Left lung (tissue), 10 donors: Measurements from ENCODE around the gene ZIC5. TPM values are rescaled to one million over a fixed set of nuclear protein-coding genes. Genes with fewer than 3 reads are reported as not detected.
"Not testable (repeated sequence)": the region's sequence is repeated elsewhere in the genome, so short reads cannot be mapped to it uniquely, and the experiment has no call there.

ENCODE experiments used
- ATAC-seq: fragments of 200-7000 bp; cut with Tn5 transposase; one replicate; pipeline ENCODE4 v1.9.1; 2020; ENCODE audit warnings: moderate library complexity
- DNase-seq, 4 donors: peaks; one replicate each; pipeline ENCODE4 v3.0.0-alpha.2; 2013 to 2020
- H3K27ac ChIP-seq, 2 donors: fragments of 200-600 bp; sonication (generic) in 1 of 2; one replicate each; pipeline versions ENCODE4 v1.5.0 to v1.8.0; 2020 to 2021
- H3K27me3 ChIP-seq, 2 donors: fragments of 200-600 bp; sonication (generic) in 1 of 2; one replicate each; pipeline versions ENCODE4 v1.5.0 to v1.8.0; 2020 to 2021
- H3K36me3 ChIP-seq, 2 donors: fragments of 200-600 bp; sonication (generic) in 1 of 2; one replicate each; pipeline versions ENCODE4 v1.5.0 to v1.8.0; 2020 to 2021
- H3K4me1 ChIP-seq, 2 donors: fragments of 200-600 bp; one replicate each; pipeline ENCODE4 v1.8.0; 2021
- H3K4me3 ChIP-seq, 2 donors: fragments of 200-600 bp; sonication (generic) in 1 of 2; one replicate each; pipeline versions ENCODE4 v1.5.0 to v1.8.0; 2020 to 2021; ENCODE audit warnings: mild to moderate bottlenecking in 1 of 2
- H3K9me3 ChIP-seq, 2 donors: fragments of 200-600 bp; sonication (generic) in 1 of 2; one replicate each; pipeline versions ENCODE4 v1.5.0 to v1.8.0; 2020 to 2021
- CTCF ChIP-seq, 2 donors: fragments of 200-600 bp; sonication (generic) in 1 of 2; IDR thresholded peaks; one replicate each; pipeline versions ENCODE4 v1.5.0 to v1.8.0; 2021; ENCODE audit warnings: antibody characterized with exemption in 2 of 2
- intact Hi-C, 2 donors: fragments of 100-400 bp; cut with DNase I; formaldehyde crosslinking; loops; one replicate each; pipeline versions ENCODE4 v1.11.2 to v1.14.2; 2022
- polyA plus RNA-seq, 6 donors: library from polyadenylated mRNA; unstranded; fragments of 120-200 nt; gene quantifications; one replicate each; pipeline ENCODE4 v1.2.1, GENCODE V29; 2013; ENCODE audit not compliant: insufficient read length in 6 of 6
- total RNA-seq, 2 donors: library from RNA; stranded (reverse); fragmentation: NEBNext Ultra II Directional; extraction: Animal tissue kit (Norgen Biotek cat#: 25700); gene quantifications; one replicate each; pipeline ENCODE4 v1.2.1, GENCODE V29; 2021
- donor health status: DM: no; HTN: yes; CAD: no.
- donor health status: DM: no; HTN: no; CAD: no.

Gene ZIC5
- total and polyA plus RNA-seq, 8 donors: not detected

DNA sequence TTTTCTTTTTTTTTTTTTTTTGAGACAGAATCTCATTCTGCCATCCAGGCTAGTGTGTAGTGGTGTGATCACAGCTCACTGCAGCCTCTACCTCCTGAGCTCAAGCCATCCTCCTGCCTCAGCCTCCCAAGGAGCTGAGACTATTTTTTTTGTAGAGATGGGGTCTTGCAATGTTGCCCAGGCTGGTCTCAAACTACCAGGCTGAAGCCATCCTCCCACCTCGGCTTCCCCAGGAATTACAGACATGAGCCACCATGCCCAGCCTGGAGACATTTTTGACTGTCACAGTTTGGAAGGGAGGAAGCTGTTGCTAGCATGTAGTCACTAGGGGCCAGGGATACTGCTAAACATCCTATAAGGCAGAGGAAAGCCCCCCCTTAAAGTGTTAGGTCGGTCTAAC lies 23.9 kb downstream of the ZIC5 start:
- no peak for DNase-seq
- ATAC-seq: no peak
- no peaks in the 10 kb centered on the region for H3K36me3 ChIP-seq
- no peaks in the 10 kb centered on the region for H3K9me3 ChIP-seq
- peaks cover 0 to 82% of the 10 kb centered on the region in 2 donors for H3K27me3 ChIP-seq
- H3K27ac ChIP-seq: no peak overlapping the region
- no peak for TF ChIP-seq CTCF (IDR thresholded peaks at IDR 0.05)
- H3K4me3 ChIP-seq: no peak overlapping the region
- H3K4me1 ChIP-seq: peaks cover 0 to 9% of the 10 kb centered on the region in 2 donors
- intact Hi-C loops: no loop called here

DNA sequence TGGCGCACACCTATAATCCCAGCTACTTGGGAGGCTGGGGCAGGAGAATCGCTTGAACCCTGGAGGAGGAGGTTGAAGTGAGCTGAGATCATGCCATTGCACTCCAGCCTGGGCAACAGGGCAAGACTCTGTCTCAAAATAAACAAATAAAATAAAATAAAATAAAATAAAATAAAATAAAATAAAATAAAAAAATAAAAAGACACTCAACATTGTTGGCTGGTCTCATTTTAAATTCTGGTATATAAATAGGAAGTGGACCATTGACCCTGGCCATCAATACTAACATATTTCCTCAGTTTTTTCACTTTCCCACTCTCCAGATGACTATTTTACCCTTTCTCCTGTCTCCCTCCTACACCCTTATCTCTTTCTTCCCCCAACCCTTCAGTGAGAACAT lies 26.1 kb downstream of the ZIC5 start:
- H3K27ac ChIP-seq, ATAC-seq, H3K4me1 ChIP-seq, intact Hi-C loops, H3K9me3 ChIP-seq, H3K4me3 ChIP-seq, DNase-seq, H3K36me3 ChIP-seq: not testable (repeated sequence)
- H3K27me3 ChIP-seq: peaks cover 0 to 89% of the 10 kb centered on the region in 2 donors

- no peaks in the 10 kb centered on the region for H3K9me3 ChIP-seq
- DNase-seq: no peak
- intact Hi-C loops: no loop called here
- H3K36me3 ChIP-seq: no peaks in the 10 kb centered on the region
- H3K27me3 ChIP-seq: peaks cover 0 to 91% of the 10 kb centered on the region in 2 donors
- H3K27ac ChIP-seq: no peak overlapping the region
- no peak for TF ChIP-seq CTCF (IDR thresholded peaks at IDR 0.05)
- no peak for ATAC-seq
- peaks cover 0 to 4% of the 10 kb centered on the region in 2 donors for H3K4me1 ChIP-seq
- H3K4me3 ChIP-seq: no peak overlapping the region
Measured at GRCh38 chr13:99944606-99945005, 27.0 kb downstream of the ZIC5 start.

GRCh38 chr13:99944102-99944501 lies 27.5 kb downstream of the ZIC5 start:
- no peak for TF ChIP-seq CTCF (IDR thresholded peaks at IDR 0.05)
- no peaks in the 10 kb centered on the region for H3K36me3 ChIP-seq
- intact Hi-C loops: no loop called here
- no peaks in the 10 kb centered on the region for H3K9me3 ChIP-seq
- ATAC-seq: no peak
- no peaks in the 10 kb centered on the region for H3K4me1 ChIP-seq
- no peak overlapping the region for H3K4me3 ChIP-seq
- DNase-seq: no peak
- no peak overlapping the region for H3K27ac ChIP-seq
- peaks cover 0 to 89% of the 10 kb centered on the region in 2 donors for H3K27me3 ChIP-seq

DNA sequence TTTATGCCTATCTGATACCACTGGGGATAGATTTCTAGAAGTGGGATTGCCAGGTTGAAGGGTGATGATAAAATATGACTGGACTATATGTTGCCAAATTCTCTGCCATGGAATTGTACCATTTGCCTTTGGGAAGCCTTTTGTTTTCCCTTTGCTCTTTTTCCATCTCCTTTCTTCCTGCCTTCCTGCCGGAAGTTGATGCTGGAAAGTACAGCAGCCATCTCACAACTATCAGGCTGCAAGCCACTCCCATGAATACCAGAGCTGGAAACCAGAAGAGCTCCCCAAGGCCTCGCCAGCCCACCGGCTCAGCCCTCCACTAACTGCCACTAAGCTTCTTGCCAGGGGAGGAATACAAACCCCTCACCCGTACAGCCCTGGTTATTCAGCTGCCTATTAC lies 29.7 kb downstream of the ZIC5 start:
- intact Hi-C loops: no loop called here
- no peak overlapping the region for H3K27ac ChIP-seq
- H3K4me3 ChIP-seq: no peak overlapping the region
- no peaks in the 10 kb centered on the region for H3K9me3 ChIP-seq
- peaks cover 0 to 84% of the 10 kb centered on the region in 2 donors for H3K27me3 ChIP-seq
- ATAC-seq: no peak
- TF ChIP-seq CTCF (IDR thresholded peaks at IDR 0.05): no peak
- H3K36me3 ChIP-seq: no peaks in the 10 kb centered on the region
- no peak for DNase-seq
- no peaks in the 10 kb centered on the region for H3K4me1 ChIP-seq

- DNase-seq (no peak), ATAC-seq (no peak)
- Histone ChIP-seq H3K27ac (no peak overlapping the region), H3K9me3 (no peaks in the 10 kb centered on the region), H3K27me3 (peaks cover 0 to 78% of the 10 kb centered on the region in 2 donors), H3K36me3 (no peaks in the 10 kb centered on the region), H3K4me1 (no peaks in the 10 kb centered on the region), H3K4me3 (no peak overlapping the region)
- intact Hi-C loops: no loop called here
- TF ChIP-seq CTCF (IDR thresholded peaks at IDR 0.05): no peak
Measured at GRCh38 chr13:99941086-99941485, 30.5 kb downstream of the ZIC5 start.
